ENCODE data around the gene PPP1R7. TPM values are rescaled to one million over a fixed set of nuclear protein-coding genes. Genes with fewer than 3 reads are reported as not detected.

The PPP1R7 gene
- total RNA-seq, 1 experiment from 2014 or later, result 49.1 TPM

DNA sequence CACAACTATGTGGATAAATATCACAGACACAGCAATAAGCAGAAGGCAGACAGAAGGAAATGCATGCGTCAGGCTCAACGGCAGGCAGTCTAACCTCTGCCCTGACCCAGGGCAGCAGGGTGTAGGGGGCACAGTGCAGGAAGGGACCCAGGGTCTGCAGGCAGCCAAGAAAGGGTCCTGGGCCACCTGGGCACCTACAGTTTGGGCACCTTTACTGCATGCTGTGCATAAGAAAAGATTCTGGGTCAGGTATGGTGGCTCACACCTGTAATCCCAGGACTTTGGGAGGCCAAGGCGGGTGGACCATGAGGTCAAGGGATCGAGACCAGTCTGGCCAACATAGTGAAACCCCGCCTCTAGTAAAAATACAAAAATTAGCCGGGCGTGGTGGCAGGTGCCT, 18.7 kb upstream of the PPP1R7 start:
- TF ChIP-seq RELA (CRISPR knock-in tag; IDR thresholded peaks at IDR 0.05; ENCODE audit: borderline replicate concordance) (no peak), FOXP4 (CRISPR knock-in tag; IDR thresholded peaks at IDR 0.05) (no peak), JAZF1 (CRISPR knock-in tag; IDR thresholded peaks at IDR 0.05) (no peak), GRHL2 (CRISPR knock-in tag; IDR thresholded peaks at IDR 0.05; ENCODE audit: insufficient replicate concordance, severe bottlenecking) (no peak), ESRRA (CRISPR knock-in tag; IDR thresholded peaks at IDR 0.05; ENCODE audit: borderline replicate concordance) (no peak), KAT7 (CRISPR knock-in tag; IDR thresholded peaks at IDR 0.05; ENCODE audit: borderline replicate concordance) (no peak), ZNF121 (CRISPR knock-in tag; IDR thresholded peaks at IDR 0.05) (no peak), E2F1 (CRISPR knock-in tag; IDR thresholded peaks at IDR 0.05) (no peak), RORB (CRISPR knock-in tag; IDR thresholded peaks at IDR 0.05) (no peak), AR (CRISPR knock-in tag; IDR thresholded peaks at IDR 0.05) (no peak), NR2C2 (CRISPR knock-in tag; IDR thresholded peaks at IDR 0.05) (no peak), TEAD4 (CRISPR knock-in tag; IDR thresholded peaks at IDR 0.05) (no peak), TP53 (CRISPR knock-in tag; IDR thresholded peaks at IDR 0.05) (no peak)
- TF ChIP-seq, protein P1, sequence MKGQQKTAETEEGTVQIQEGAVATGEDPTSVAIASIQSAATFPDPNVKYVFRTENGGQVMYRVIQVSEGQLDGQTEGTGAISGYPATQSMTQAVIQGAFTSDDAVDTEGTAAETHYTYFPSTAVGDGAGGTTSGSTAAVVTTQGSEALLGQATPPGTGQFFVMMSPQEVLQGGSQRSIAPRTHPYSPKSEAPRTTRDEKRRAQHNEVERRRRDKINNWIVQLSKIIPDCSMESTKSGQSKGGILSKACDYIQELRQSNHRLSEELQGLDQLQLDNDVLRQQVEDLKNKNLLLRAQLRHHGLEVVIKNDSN (CRISPR knock-in tag; IDR thresholded peaks at IDR 0.05), result no peak
- ATAC-seq (no peak), DNase-seq (ENCODE audit: low spot score) (no peak)
- CTCF ChIA-PET, result no interaction called here
- no peaks in the 10 kb centered on the region for H3K4me1 Mint-ChIP-seq
- H3K9me3 Mint-ChIP-seq, result peaks cover 3% of the 10 kb centered on the region; the same call in 1 of the 2 replicates
- no peak overlapping the region for H3K4me3 Mint-ChIP-seq
- H3K27ac Mint-ChIP-seq, result no peak overlapping the region
- POLR2A ChIA-PET, result no interaction called here
- peaks cover 26% of the 10 kb centered on the region for H3K36me3 Mint-ChIP-seq
- no peaks in the 10 kb centered on the region for H3K27me3 Mint-ChIP-seq (ENCODE audit: low read depth)

DNA sequence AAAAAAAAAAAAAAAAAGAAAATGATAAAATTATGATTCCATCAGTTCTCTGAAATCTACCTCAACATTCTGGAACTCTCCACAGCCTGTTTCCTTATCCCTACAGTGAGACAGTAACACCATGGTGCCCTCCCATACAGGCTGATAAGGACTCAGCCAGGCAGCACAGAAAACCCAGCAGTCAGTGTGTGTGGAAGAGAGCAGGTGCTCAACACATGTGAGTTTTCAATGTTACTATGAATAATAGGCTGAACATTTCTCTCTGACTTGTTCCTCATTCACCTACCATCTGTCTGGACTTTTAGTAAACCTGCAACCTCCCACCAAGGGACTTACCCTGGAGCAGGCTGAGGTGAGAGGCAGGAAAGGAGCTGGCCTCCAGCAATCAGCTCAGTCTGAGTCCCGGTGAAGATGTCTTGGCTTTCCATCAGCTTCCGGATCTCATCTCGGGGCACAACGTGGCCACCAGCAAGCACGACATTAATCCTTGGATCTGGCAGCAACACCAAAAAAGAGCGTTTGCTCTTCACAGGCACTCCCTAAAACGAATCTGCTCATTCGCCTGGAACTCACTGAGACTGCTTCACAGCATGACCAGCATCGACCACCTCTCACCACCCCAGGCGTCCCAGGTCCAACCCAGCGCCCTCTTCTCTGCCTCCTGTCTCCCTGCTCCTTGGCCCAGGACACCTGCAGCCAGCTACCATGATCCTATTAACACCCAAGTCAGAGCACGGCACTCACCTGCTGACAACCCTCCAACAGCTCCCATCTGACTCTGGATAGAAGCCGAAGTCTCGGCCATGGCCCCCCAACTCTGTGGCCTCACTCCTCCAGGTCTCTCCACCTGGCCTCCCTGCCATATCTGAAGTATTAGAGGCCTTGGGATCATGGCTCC, 17.5 kb upstream of the PPP1R7 start:
- Mint-ChIP-seq H3K27me3 (ENCODE audit: low read depth) (no peaks in the 10 kb centered on the region), H3K9me3 (peaks cover 3% of the 10 kb centered on the region; the same call in 1 of the 2 replicates), H3K36me3 (peaks cover 27% of the 10 kb centered on the region), H3K4me1 (no peaks in the 10 kb centered on the region), H3K4me3 (no peak overlapping the region), H3K27ac (no peak overlapping the region)
- TF ChIP-seq ZNF423 (CRISPR knock-in tag; IDR thresholded peaks at IDR 0.05), result no peak
- TF ChIP-seq MLX (CRISPR knock-in tag; IDR thresholded peaks at IDR 0.05), result no peak
- TF ChIP-seq JAZF1 (CRISPR knock-in tag; IDR thresholded peaks at IDR 0.05), result no peak
- TF ChIP-seq, protein P2, sequence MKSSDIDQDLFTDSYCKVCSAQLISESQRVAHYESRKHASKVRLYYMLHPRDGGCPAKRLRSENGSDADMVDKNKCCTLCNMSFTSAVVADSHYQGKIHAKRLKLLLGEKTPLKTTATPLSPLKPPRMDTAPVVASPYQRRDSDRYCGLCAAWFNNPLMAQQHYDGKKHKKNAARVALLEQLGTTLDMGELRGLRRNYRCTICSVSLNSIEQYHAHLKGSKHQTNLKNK (CRISPR knock-in tag; IDR thresholded peaks at IDR 0.05), result no peak
- ATAC-seq, result no peak
- DNase-seq (ENCODE audit: low spot score), result no peak
- ChIA-PET POLR2A (no interaction called here), CTCF (interaction anchor here (0.8 kb wide), 1 partner anchor 35 kb away, joined by 3 read pairs; no protein-coding TSS in a partner anchor)

Data from WTC11 (cell line).